GM21723 (cell line): ENCODE results near the gene TRAPPC2.

ENCODE experiments used
- ATAC-seq: cut with Tn5 transposase; IDR thresholded peaks from one replicate; pipeline ENCODE4 v1.9.1; 2021; ENCODE audit warnings: mild to moderate bottlenecking, moderate library complexity; ENCODE audit not compliant: unreplicated experiment

TRAPPC2 gene

GRCh38 chrX:13734278-13735172 is at the start of gene TRAPPC2, which contains the start of gene OFD1:
Gene TRAPPC2 (minus strand): TSS chrX:13734620. CDS start chrX:13719963, 14,657 bp downstream.
Gene OFD1 (plus strand): TSS chrX:13734748. CDS start chrX:13735072, 324 bp downstream.
- ATAC-seq, result peak; percentile 94

GRCh38 chrX:13780868-13781427 is 46.5 kb upstream of the TRAPPC2 start:
- no peak for ATAC-seq

- no peak for ATAC-seq
Observed at GRCh38 chrX:13778916-13779315, 44.5 kb upstream of the TRAPPC2 start.

GRCh38 chrX:13776387-13776786 is 42.0 kb upstream of the TRAPPC2 start:
- ATAC-seq, result no peak

- ATAC-seq, result no peak
Observed at GRCh38 chrX:13775837-13776236, 41.4 kb upstream of the TRAPPC2 start.

GRCh38 chrX:13774696-13775095 is 40.3 kb upstream of the TRAPPC2 start:
- ATAC-seq, result no peak

GRCh38 chrX:13770013-13770535 is 35.7 kb upstream of the TRAPPC2 start:
- no peak for ATAC-seq

- ATAC-seq, result no peak
Observed at GRCh38 chrX:13768939-13769338, 34.5 kb upstream of the TRAPPC2 start.

- no peak for ATAC-seq
Observed at GRCh38 chrX:13764765-13765164, 30.3 kb upstream of the TRAPPC2 start.

- no peak for ATAC-seq
Observed at GRCh38 chrX:13764281-13764680, 29.9 kb upstream of the TRAPPC2 start.

- no peak for ATAC-seq
Observed at GRCh38 chrX:13763489-13763888, 29.1 kb upstream of the TRAPPC2 start.

GRCh38 chrX:13761606-13762414 is 27.4 kb upstream of the TRAPPC2 start:
- peak; percentile 72 for ATAC-seq

GRCh38 chrX:13760426-13760825 is 26.0 kb upstream of the TRAPPC2 start:
- no peak for ATAC-seq

- peak; percentile 72 for ATAC-seq
Observed at GRCh38 chrX:13759152-13759718, 24.8 kb upstream of the TRAPPC2 start.

GRCh38 chrX:13756381-13756780 is 22.0 kb upstream of the TRAPPC2 start:
- no peak for ATAC-seq

GRCh38 chrX:13755254-13755653 is 20.8 kb upstream of the TRAPPC2 start:
- ATAC-seq, result no peak

- no peak for ATAC-seq
Observed at GRCh38 chrX:13754765-13755164, 20.3 kb upstream of the TRAPPC2 start.

GRCh38 chrX:13752646-13753045 is 18.2 kb upstream of the TRAPPC2 start:
- ATAC-seq, result peak; percentile 69

GRCh38 chrX:13752141-13752540 is 17.7 kb upstream of the TRAPPC2 start:
- ATAC-seq, result no peak

- ATAC-seq, result no peak
Observed at GRCh38 chrX:13750812-13751211, 16.4 kb upstream of the TRAPPC2 start.

- ATAC-seq, result peak; percentile 45
Observed at GRCh38 chrX:13750204-13750603, 15.8 kb upstream of the TRAPPC2 start.
